Measurements from ENCODE around the gene MYLK.

GRCh38 chr3:123624302-123624701 is 259.8 kb downstream of the MYLK start:
- TF ChIP-seq CTCF (IDR thresholded peaks at IDR 0.05) (no peak), POLR2A (IDR thresholded peaks at IDR 0.05) (no peak)
